ENCODE measurements around the gene CTIF. TPM values are rescaled to one million over a fixed set of nuclear protein-coding genes. Genes with fewer than 3 reads are reported as not detected.

CTIF gene
- total RNA-seq, 1 experiment from 2014 or later: 5.9 TPM

DNA sequence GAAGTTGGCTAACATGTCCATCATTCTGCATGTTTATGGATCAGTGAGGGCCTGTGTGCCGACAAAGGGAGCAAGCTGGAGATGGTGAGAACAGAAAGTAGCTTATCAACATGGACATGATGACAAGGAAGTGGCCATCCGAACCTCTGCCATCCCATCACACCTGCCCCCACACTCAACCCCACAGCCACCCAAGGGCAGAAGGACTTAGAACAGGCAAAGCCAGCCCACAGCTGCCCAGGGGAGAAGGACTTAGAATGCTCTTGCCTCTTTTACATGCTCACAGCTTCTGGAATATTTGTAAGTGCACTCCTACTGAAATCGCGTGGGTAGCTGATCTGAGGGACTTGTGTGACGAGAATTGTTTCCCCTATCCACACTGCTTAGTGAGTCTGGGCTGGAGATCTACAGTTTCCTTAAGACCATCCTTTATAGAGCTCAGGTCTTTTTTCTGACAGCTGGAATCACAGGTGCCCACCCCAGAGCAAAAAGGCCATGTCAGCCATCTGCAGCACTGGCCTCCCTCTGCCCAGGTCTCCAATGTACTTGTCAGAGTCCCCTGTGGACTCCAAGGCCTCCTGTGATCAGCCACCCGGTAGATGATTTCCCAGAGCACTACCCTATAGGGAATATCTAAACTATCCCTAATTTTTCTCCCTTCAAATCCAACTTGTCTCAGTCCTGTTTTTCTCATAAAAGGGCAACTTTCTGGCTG, 257.8 kb downstream of the CTIF start:
- in situ Hi-C loops (cut with HindIII; ENCODE audit: low sequenced_read_pairs): no loop called here

DNA sequence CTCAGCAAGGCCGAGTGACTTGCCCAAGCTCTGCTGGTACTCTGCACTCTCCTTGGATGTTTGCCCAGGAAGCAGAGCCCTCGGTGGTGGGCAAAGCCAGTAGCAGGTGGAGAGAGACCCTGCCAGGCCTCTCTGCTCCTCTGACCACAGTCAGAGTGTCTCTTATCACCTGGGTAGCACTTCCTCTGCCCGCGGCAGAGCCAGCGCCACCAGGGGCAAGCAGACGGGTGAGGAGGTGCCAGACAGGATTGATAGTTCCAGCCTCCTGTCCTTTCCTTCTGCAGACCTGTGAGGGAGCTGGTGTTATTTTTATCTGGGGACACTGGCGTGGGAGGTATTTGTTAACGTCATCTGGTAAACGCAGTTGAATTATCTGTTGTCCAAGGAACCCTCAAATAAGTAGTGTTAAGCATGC, 259.0 kb downstream of the CTIF start:
- peak; percentile 88 for DNase-seq (ENCODE audit: low spot score)
- in situ Hi-C loops (cut with HindIII; ENCODE audit: low sequenced_read_pairs): no loop called here

More for the DNA sequence above, 257.8 kb downstream of the CTIF start:
- no peak for DNase-seq (ENCODE audit: low spot score)

DNA sequence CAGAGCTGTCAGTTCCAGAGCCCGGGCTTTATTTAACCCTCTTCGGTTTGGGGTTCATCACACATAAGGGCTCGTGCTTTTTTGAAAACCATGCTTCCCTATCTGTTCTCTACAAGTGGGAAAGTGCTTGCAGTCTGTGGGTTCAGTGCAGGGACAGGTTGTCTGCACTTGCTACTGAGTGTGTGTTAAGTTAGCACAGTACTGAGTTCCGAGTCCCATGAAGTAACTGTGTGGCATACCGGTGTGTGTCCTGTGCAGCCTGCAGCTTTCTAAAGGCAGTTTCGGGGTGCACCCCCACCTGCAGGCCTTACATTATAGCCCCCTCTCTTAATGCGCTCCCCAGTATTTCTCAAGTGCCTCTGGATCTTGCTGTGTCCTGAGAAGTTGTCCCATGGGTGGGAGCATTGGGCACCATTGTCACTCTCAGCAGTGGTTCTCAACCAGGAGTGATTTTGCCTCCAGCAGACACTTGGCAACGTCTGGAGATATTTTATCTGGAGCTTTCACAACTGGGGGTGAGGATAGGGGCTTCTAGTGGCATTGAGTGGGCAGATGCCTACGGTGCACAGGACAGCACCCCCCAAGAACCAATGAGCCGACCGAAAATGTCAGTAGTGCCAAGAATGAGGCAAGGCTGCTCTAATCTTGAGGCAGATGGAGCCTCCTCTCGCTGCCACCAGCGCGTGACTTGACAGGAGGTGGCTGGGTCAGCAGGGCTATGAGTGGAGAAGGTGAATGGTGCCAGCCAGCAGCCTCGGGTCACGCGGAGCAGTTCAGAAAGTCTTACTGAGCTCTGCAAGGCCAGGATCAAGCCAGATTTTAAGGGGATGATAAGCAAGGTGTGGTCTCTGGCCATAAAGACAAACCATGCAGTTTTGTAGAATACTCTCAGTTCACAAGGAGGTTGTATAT, 259.8 kb downstream of the CTIF start:
- DNase-seq (ENCODE audit: low spot score): peak; percentile 78
- in situ Hi-C loops (cut with HindIII; ENCODE audit: low sequenced_read_pairs): no loop called here

DNA sequence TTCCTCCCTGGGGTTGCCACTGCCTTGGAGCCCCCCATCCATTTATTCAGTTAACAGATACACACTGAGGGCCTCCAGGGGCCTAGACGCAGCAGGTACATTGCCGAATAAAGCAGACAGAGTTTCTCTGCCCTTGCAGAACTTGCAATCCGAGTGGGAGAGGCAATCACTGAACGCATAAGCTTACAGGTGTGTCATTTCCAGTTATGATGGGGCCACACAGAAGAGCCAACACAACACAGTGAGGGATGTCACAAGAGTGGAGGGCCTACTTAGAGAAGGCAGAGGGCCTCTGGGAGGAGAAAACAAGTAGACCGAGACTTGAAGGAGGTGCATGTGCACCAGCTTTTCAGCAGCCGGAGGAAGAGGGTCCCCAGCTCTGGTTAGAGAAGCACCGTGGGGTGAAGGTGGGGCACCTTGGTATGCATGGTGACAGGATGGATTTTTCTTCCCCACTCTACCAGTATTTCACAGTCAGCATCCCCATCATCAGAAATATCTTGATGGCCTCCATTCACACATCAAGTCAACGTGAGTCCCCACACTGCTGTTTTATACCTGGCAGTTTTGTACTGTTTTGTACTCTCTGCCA, 261.0 kb downstream of the CTIF start:
- in situ Hi-C loops (cut with HindIII; ENCODE audit: low sequenced_read_pairs): no loop called here
- no peak for DNase-seq (ENCODE audit: low spot score)

DNA sequence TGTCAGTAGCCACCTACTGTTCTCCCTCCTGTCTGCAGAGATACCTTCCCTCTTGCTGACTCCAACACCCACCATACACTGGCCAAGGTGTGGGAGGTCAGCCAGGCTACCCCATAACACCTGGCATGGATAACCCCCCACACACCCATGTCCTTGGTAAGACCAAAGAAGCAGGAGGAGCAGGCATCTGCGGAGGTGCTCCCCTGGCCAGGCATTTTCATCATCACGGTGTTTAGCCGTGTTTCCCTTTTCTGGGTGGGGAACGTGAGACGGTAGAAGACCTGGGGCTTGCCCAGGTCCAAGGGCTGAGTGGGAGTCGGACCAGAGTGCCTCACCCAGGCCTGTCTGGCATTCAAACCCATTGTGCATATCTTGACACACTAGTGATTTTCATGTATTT, 261.6 kb downstream of the CTIF start:
- in situ Hi-C loops (cut with HindIII; ENCODE audit: low sequenced_read_pairs): no loop called here

DNA sequence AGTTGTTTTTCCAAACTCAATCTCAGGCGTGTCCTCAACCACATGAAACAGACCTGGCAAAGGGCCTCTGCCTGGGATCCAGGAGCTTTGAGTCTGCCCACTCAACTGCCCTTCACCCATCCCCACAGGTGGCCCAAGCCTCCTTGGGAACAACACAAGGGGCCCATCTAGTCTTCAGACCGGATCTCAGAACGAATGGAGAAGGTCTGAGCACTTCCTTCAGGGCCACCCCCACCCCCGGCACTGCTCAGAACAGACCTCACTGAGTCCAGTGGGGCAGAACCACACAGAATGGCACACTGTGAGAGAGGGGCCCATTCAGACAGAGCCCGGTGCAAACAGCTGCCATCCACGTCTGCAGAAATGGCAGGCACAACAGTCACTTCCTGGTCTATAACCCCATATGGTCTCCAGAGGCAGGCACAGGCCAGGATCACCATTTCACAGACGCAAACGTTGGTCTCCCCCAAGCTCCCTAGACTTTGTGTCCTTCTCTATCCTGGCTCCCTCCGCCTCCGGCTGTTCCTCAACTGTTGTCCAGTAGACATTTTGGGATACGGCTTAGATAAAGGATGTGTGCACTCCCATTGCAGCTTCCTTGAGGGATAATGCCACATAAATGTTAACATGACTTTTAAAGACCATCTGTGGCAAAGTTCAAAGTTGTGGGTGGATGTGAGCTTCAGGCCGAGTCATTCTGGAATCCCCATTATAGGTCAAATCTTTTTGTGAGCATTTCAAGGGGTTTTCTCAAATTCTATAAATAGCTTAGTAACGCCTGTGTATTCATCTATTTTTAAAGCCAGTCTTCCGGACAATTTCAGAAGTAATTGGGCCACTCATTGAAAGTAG, 262.3 kb downstream of the CTIF start:
- DNase-seq (ENCODE audit: low spot score): no peak
- in situ Hi-C loops (cut with HindIII; ENCODE audit: low sequenced_read_pairs): no loop called here

More for the DNA sequence above, 261.6 kb downstream of the CTIF start:
- DNase-seq (ENCODE audit: low spot score): no peak

DNA sequence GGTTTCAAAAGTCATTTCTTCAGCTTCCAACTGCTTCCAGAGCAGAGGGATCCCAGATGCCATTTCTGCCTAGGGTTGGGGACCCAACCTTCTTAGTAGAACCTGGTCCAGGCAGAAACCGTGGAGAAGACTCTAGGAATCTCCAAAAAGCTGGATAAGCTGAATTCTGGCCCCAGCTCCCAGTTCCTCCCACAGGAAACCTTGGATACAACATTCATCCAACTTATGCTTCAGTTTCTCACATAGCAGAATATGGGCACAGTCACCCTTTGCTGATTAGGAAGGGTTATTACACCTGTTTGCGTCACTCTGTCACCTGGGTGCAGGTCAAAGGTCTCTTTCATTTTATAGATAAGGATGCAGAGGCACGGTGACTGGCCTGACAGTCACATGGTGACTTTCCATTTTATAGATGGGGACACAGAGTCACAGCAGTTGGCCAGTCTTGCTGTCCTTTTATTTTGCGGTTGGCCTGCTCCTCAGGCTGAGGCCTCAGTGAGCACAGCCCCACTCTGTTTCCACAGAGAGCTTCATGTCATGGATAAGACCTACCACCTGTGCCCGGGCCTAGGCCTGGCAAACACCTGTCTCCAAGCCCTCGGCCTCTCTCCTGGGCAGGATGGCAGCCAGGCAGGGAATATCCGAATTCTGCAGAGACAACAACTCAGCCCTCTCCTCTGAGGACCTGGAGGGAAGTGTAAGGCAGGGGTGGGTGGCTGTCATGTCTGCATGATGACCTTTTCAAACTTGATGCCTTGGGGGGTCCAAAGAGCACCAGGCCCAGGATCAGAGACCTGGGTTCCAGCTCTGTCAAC, 263.1 kb downstream of the CTIF start:
- DNase-seq (ENCODE audit: low spot score): no peak
- in situ Hi-C loops (cut with HindIII; ENCODE audit: low sequenced_read_pairs): no loop called here

DNA sequence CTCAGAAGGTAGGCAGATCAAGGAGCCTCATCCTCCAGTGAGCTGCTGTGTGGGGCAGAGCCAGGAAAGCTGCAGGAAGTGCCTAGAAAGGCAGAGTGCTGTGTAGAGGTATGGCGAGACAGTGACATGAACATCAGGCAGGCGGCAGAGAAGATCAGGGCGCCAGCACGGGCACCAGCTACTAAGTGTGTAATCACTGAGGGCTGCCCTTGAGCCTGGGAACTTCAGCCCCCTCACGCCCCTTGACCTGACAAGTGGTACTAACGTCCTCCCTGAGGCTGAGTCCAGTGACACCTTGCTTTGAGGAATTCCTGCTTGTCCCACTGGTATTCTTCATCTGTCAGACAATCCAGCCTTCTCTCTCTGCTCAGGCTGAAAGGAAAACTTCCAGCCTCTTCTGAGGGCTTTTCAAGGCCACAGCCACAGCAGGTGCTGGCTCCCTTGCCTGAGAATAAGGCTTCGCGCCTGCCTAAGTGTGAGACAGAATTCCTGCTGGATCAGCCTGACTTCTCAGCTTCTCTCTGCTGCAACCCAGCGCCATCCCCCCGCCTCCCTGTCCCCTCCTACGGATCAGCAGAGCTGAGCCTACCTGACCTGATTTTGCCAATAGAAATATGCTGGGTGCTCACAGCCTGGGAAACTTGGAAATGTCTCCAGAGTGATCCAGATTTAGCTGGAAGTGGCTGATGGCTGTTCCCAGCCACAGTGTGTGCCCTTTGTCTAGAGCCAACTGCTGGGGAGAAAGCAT, 263.9 kb downstream of the CTIF start:
- in situ Hi-C loops (cut with HindIII; ENCODE audit: low sequenced_read_pairs): no loop called here
- peak; percentile 66 for DNase-seq (ENCODE audit: low spot score)

DNA sequence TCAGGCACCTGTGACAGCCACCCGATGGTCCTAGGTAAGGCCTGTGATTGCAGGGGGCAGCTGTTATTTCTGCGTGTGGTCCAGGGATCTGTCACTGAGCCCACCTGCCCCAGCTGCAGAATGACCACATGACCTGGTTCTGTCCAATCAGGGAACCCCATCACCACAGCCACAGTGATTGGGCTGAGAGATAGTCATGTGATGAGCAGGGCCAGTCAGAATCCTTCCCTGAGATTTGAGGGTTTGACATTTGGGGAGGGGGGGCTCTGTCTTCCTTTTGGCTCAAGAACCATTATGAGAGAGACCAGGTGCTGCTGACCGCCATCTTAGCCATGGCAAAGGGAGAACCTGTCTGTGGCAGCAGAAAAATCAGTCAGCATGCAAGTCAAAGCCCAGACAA, 264.7 kb downstream of the CTIF start:
- no peak for DNase-seq (ENCODE audit: low spot score)
- in situ Hi-C loops (cut with HindIII; ENCODE audit: low sequenced_read_pairs): no loop called here

DNA sequence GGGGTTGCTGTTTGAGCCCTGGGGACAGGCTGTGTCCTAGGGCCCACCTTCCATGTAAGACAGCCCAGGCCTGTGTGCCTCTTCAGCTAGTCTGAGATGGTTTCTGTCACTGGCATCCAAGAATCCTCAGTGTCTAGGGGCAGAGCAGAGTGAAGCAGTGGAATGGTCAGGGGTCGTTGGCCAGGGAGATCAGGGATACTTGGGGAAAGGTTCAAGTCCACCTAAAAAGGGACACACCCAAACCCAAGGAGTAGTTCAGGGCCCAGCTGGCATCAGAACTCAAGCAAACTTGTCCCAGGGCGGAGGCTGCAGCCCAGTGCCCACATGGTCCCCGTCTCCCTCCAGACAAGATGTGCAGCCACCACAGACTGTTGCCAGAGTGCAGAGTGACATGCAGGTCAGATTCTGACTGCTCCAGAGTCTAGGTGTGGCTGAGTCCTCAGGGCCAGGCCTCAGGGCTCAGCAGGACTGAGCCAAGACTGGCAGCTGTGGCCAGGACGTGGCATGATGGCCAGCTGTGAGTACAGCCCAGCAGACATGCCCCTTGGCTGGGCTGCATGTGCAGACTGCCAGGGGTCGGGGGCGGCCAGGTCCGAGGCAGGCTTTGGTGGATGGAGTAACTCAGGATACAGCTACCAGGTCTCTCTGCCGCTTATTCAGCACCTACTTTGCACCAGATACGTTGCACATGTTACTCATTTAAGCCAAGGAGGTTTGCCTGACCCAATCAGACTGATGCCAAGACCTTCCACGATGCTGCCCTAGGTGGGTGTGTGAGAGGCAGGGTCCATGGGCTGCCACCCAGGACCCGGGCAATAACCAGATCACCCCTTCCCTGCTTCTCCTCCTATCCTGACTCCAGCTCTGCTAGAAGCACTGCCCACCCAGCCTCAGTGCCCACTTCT, 265.4 kb downstream of the CTIF start:
- DNase-seq (ENCODE audit: low spot score): no peak
- in situ Hi-C loops (cut with HindIII; ENCODE audit: low sequenced_read_pairs): no loop called here

DNA sequence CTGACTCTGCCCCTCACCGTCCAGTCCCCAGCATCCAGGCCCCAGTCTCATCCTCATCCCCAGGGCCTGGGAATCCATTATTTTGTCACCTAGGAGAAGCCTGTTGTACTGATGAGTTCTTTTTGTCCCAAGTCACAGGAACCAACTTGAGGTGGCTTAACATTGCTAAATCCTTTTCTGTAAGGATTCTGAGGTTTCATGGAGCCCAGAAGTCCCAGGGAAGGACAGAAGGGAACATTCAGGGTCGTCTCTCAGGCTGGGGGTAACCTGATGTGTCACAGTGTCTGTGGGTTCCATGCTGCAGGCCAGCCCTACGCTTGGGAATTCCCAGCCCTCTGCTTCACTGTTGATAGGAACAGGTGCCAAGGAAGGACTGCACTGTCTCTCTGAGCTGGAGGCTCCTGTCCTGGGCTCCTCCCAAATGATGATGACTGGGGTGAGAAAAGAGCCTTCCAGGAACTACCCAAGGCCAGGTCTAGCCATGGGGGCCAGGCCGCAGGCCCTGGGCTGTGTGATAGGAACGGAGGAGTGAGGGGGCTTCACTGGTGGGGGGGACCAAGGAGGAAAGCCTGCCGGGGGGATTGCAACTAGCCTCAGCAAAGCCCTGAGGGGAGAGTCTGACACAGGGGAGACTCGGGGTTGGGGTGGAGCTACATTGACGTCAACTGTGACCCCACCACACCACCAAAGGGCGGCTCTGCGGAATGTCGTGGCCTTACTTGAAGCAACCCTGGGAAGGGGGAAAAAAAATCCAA, 266.2 kb downstream of the CTIF start:
- DNase-seq (ENCODE audit: low spot score): no peak
- in situ Hi-C loops (cut with HindIII; ENCODE audit: low sequenced_read_pairs): loop anchor here (5.0 kb wide), 1 partner anchor 72 kb away; no protein-coding TSS in a partner anchor

DNA sequence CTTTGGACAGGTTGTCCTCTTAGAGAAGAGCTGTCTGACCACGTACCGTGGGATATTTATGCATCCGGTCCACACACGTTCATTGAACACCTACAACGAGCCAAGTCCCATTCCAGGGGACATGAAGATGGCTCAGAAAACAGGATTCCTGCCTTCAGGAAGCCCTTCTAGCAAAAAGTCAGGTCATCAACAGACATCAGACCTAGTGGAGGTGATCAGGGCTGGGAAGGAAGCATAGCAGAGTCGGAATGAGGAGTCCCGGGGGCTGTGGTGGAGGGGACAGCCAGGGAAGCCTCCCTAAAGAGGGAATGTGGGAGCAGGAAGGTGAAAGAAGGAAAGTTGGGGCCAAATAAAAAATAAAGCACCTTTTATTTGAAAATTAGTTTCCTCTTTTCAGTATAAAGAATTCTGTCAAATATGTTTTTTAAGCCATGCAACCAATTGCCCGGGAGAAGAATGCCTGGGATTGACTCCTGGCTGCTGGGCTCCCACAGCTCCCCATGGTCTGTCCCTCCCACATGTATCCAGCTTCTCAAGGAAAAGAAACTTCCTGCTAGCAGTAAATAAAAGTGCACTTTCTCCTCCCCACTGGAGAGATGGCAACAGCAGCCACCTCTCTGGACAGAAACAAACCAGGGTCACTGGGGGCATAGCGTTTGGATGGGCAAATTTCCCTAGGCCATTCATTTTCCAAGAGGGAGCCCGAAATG, 267.1 kb downstream of the CTIF start:
- no peak for DNase-seq (ENCODE audit: low spot score)
- in situ Hi-C loops (cut with HindIII; ENCODE audit: low sequenced_read_pairs): loop anchor here (5.0 kb wide), 1 partner anchor 71 kb away; no protein-coding TSS in a partner anchor

DNA sequence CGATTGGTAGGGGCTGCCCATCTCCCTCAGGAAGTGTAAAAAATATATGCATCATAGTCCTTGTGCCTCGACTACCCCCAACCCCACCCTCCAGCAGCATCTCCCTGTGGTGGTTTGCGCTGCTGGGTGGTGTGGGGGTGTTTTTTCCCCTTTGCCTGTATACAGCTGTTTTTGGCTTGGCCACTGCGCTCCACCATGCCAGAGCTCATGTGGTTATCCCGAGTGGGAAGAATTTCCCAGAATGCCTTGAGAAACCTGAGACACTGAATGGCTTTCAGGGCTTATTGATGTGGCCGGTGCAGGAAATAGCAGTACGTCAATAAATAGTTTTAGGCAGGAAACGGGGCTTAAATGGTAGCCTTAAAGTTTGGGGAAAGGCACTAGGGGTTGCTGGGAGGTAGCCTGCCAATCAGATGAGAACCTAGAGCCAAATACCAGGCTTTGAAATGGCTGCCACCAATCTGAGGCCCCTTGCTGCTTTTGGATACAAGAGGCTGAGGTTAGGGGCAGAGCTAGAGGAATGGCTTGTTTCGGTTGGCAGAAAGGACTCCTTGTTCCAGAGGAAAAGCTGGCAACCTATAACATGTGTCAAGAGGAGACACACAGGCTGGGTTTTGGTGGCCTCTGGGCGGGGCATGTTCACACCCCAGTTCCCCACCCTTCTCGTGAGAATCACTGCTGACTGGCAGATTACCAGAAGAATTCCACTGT, 267.9 kb downstream of the CTIF start:
- no peak for DNase-seq (ENCODE audit: low spot score)
- in situ Hi-C loops (cut with HindIII; ENCODE audit: low sequenced_read_pairs): loop anchor here (5.0 kb wide), 1 partner anchor 71 kb away; no protein-coding TSS in a partner anchor

DNA sequence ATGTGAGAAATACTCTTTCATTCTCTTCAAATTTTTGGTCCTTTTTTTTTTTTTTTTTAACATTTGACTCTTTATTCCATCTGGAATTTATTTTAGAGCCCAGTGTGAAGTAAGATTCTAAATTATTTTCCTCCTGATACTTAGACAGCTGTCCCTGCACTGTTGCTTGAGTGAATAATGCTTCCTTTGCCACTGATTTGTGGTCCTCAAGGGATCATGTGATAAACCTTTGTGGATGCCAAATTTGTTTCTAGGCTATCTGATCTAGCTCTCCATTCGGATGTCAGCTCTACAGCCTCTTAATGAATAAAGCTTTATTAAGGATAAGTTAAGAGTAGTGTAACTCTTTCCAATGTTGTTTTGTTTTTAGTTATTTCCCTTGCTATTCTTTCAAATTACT, 269.6 kb downstream of the CTIF start:
- in situ Hi-C loops (cut with HindIII; ENCODE audit: low sequenced_read_pairs): loop anchor here (5.0 kb wide), 1 partner anchor 69 kb away; no protein-coding TSS in a partner anchor
- no peak for DNase-seq (ENCODE audit: low spot score)

DNA sequence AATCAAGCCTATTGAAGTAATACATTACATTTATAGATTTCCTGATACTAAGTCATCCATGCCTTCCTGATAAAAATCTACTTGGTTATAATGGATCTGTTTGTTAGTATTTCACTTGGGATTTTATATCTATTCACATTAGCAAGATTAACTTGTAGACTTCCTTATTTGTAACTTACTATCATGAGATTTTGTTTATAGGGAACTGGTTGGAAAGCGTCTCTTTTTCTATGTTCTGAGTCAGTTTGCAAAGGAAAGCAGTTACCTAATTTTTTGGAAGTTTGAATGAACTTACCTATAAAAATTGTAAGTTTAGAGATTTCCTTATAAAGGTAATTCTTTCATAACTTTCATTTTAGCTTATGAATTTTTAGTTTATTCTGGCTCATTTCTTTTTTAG, 270.5 kb downstream of the CTIF start:
- DNase-seq (ENCODE audit: low spot score): no peak
- in situ Hi-C loops (cut with HindIII; ENCODE audit: low sequenced_read_pairs): loop anchor here (5.0 kb wide), 1 partner anchor 68 kb away; no protein-coding TSS in a partner anchor

All from G401 (cell line).